Measurements from ENCODE around the gene ZNF669.

GRCh38 chr1:247054992-247055415 lies 49.2 kb downstream of the ZNF669 start:
- TF ChIP-seq POU6F1 (CRISPR knock-in tag; IDR thresholded peaks at IDR 0.05; ENCODE audit: borderline replicate concordance, low read depth) (no peak), ZFP30 (CRISPR knock-in tag; IDR thresholded peaks at IDR 0.05) (no peak), CREB5 (CRISPR knock-in tag; IDR thresholded peaks at IDR 0.05; ENCODE audit: low read depth) (no peak), TOX (CRISPR knock-in tag; IDR thresholded peaks at IDR 0.05; ENCODE audit: borderline replicate concordance) (no peak), ZFP3 (CRISPR knock-in tag; IDR thresholded peaks at IDR 0.05) (no peak), CSRNP3 (CRISPR knock-in tag; IDR thresholded peaks at IDR 0.05) (no peak), RARB (CRISPR knock-in tag; IDR thresholded peaks at IDR 0.05) (no peak), ARNTL (CRISPR knock-in tag; IDR thresholded peaks at IDR 0.05; ENCODE audit: borderline replicate concordance, low read depth) (no peak), ZNF70 (CRISPR knock-in tag; IDR thresholded peaks at IDR 0.05) (no peak), TSHZ2 (CRISPR knock-in tag; IDR thresholded peaks at IDR 0.05) (no peak)
